IMR-90 (cell line): Measurements from ENCODE around the gene STUM. TPM values are rescaled to one million over a fixed set of nuclear protein-coding genes. Genes with fewer than 3 reads are reported as not detected.

Experiments used
- ATAC-seq: fragments of 200-7000 bp; cut with Tn5 transposase; 2 replicates; pipeline ENCODE4 v1.9.1; 2020; ENCODE audit warnings: low read depth, mild to moderate bottlenecking, moderate library complexity
- BruUV-seq: library from RNA; stranded (reverse); fragments of 400-500 nt; replicated peaks from 2 replicates; lab custom pipeline; 2021; lab: Mats Ljungman, UMichigan
- CTCF ChIA-PET: fragments of 300-600 bp; formaldehyde crosslinking; extraction: SDS; loops from one replicate; lab custom pipeline; 2021; ENCODE audit warnings: antibody characterized with exemption; lab: Yijun Ruan, JAX
- POLR2A ChIA-PET: fragments of 300-600 bp; sonication (Branson Sonifier 250); formaldehyde crosslinking; loops from one replicate; lab custom pipeline; 2022; ENCODE audit warnings: antibody characterized with exemption; ENCODE audit not compliant: unreplicated experiment; lab: Charles Lee
- DNase-seq: peaks from one replicate; pipeline ENCODE4 v3.0.0; 2013
- H2AFZ ChIP-seq: replicated peaks from 2 replicates; pipeline ENCODE3; 2013; ENCODE audit warnings: low read length, mild to moderate bottlenecking; ENCODE audit not compliant: poor library complexity
- H2AK5ac ChIP-seq: 2 replicates; pipeline ENCODE4 v1.6.1; 2013; ENCODE audit warnings: low read depth, low read length, inconsistent platforms
- H2AK9ac ChIP-seq: replicated peaks from 2 replicates; pipeline ENCODE3; 2013; ENCODE audit warnings: mild to moderate bottlenecking, low read depth, low read length, moderate library complexity; ENCODE audit not compliant: poor library complexity
- H2BK120ac ChIP-seq: 2 replicates; pipeline ENCODE4 v1.6.1; 2013; ENCODE audit warnings: low read depth, low read length, inconsistent platforms
- H2BK15ac ChIP-seq: 3 replicates; pipeline ENCODE4 v1.6.1; 2013; ENCODE audit warnings: low read depth, low read length, inconsistent platforms
- H2BK20ac ChIP-seq: 2 replicates; pipeline ENCODE4 v1.6.1; 2013; ENCODE audit warnings: low read depth, mild to moderate bottlenecking, inconsistent platforms, low read length, moderate library complexity
- H2BK5ac ChIP-seq: 2 replicates; pipeline ENCODE4 v1.6.1; 2013; ENCODE audit warnings: mild to moderate bottlenecking, low read depth, low read length, inconsistent platforms; ENCODE audit not compliant: poor library complexity, severe bottlenecking
- H3K14ac ChIP-seq: replicated peaks from 2 replicates; pipeline ENCODE4 v1.6.1; 2013; ENCODE audit warnings: low read depth, low read length, inconsistent platforms
- H3K18ac ChIP-seq: 2 replicates; pipeline ENCODE4 v1.6.1; 2013; ENCODE audit warnings: low read depth, low read length, control low read depth
- H3K23ac ChIP-seq: 2 replicates; pipeline ENCODE4 v1.6.1; 2013; ENCODE audit warnings: low read depth, low read length, inconsistent platforms
- H3K27ac ChIP-seq: 2 replicates; pipeline ENCODE4 v1.5.1; 2013; ENCODE audit warnings: mild to moderate bottlenecking, control low read depth, low read length; ENCODE audit not compliant: insufficient read depth
- H3K27me3 ChIP-seq: 2 replicates; pipeline ENCODE4 v1.6.1; 2013; ENCODE audit warnings: low read length; ENCODE audit not compliant: control insufficient read depth, insufficient read depth
- H3K36me3 ChIP-seq: 2 replicates; pipeline ENCODE4 v1.6.1; 2013; ENCODE audit warnings: low read length, mixed read lengths; ENCODE audit not compliant: control insufficient read depth, insufficient read depth
- H3K4ac ChIP-seq: 2 replicates; pipeline ENCODE4 v1.6.1; 2013; ENCODE audit warnings: low read depth, low read length, inconsistent platforms
- H3K4me1 ChIP-seq: 2 replicates; pipeline ENCODE4 v1.6.1; 2013; ENCODE audit warnings: low read length, mixed read lengths; ENCODE audit not compliant: control insufficient read depth, insufficient read depth
- H3K4me2 ChIP-seq: 2 replicates; pipeline ENCODE4 v1.6.1; 2013; ENCODE audit warnings: low read depth, mild to moderate bottlenecking, control low read depth, low read length, moderate library complexity
- H3K4me3 ChIP-seq: 2 replicates; pipeline ENCODE4 v1.5.1; 2013; ENCODE audit warnings: low read depth, mild to moderate bottlenecking, control low read depth, low read length, moderate library complexity; ENCODE audit not compliant: insufficient read depth
- H3K56ac ChIP-seq: 2 replicates; pipeline ENCODE4 v1.6.1; 2013; ENCODE audit warnings: low read length, inconsistent platforms; ENCODE audit not compliant: insufficient read depth; ENCODE audit errors: extremely low read depth
- H3K79me1 ChIP-seq, 2 experiments: 2 replicates each; pipeline ENCODE4 v1.6.1; 2013; ENCODE audit warnings: low read length in 2 of 2, inconsistent platforms in 1 of 2, low read depth in 1 of 2
- H3K9ac ChIP-seq: 2 replicates; pipeline ENCODE4 v1.6.1; 2013; ENCODE audit warnings: low read depth, low read length, control low read depth
- H3K9me1 ChIP-seq: 2 replicates; pipeline ENCODE4 v1.6.1; 2013; ENCODE audit warnings: low read length, inconsistent platforms; ENCODE audit not compliant: insufficient read depth
- H3K9me3 ChIP-seq: 2 replicates; pipeline ENCODE4 v1.6.1; 2013; ENCODE audit warnings: low read length; ENCODE audit not compliant: control insufficient read depth, insufficient read depth
- H4K20me1 ChIP-seq: 2 replicates; pipeline ENCODE4 v1.6.1; 2013; ENCODE audit warnings: low read length, inconsistent platforms; ENCODE audit not compliant: insufficient read depth
- H4K5ac ChIP-seq: 2 replicates; pipeline ENCODE4 v1.6.1; 2013; ENCODE audit warnings: mild to moderate bottlenecking, low read depth, low read length, control low read depth
- H4K8ac ChIP-seq, 2 experiments: 2 replicates each; pipeline ENCODE4 v1.6.1; 2013; ENCODE audit warnings: low read depth in 2 of 2, low read length in 2 of 2, control low read depth in 1 of 2, inconsistent platforms in 1 of 2
- H4K91ac ChIP-seq: 2 replicates; pipeline ENCODE4 v1.6.1; 2013; ENCODE audit warnings: low read depth, low read length, inconsistent platforms; ENCODE audit not compliant: insufficient read depth
- BHLHE40 ChIP-seq: fragments of 150-350 bp; IDR thresholded peaks from 2 replicates; pipeline ENCODE4 v1.6.1; 2016; ENCODE audit warnings: mild to moderate bottlenecking, low read depth, low read length
- CEBPB ChIP-seq: IDR thresholded peaks from 2 replicates; pipeline ENCODE4 v1.6.1; 2012; ENCODE audit warnings: low read depth, low read length, improper control_type of control experiment
- CHD1 ChIP-seq: IDR thresholded peaks from 2 replicates; pipeline ENCODE4 v1.6.1; 2012; ENCODE audit warnings: low read depth, low read length, improper control_type of control experiment
- FOS ChIP-seq: fragments of 150-350 bp; IDR thresholded peaks from 2 replicates; pipeline ENCODE4 v1.6.1; 2016; ENCODE audit warnings: low read depth, low read length
- MAFK ChIP-seq: IDR thresholded peaks from 2 replicates; pipeline ENCODE4 v1.6.1; 2012; ENCODE audit warnings: low read depth, low read length, improper control_type of control experiment
- MAZ ChIP-seq: IDR thresholded peaks from 2 replicates; pipeline ENCODE4 v1.6.1; 2012; ENCODE audit warnings: low read depth, mild to moderate bottlenecking, low read length, improper control_type of control experiment, moderate library complexity, borderline replicate concordance
- MXI1 ChIP-seq: IDR thresholded peaks from 2 replicates; pipeline ENCODE4 v1.6.1; 2012; ENCODE audit warnings: low read depth, mild to moderate bottlenecking, low read length, moderate library complexity, borderline replicate concordance
- NFE2L2 ChIP-seq: fragments of 150-350 bp; IDR thresholded peaks from 2 replicates; pipeline ENCODE4 v1.6.1; 2016; ENCODE audit warnings: low read depth, mild to moderate bottlenecking, low read length
- POLR2A ChIP-seq: IDR thresholded peaks from 2 replicates; pipeline ENCODE4 v1.6.1; 2012; ENCODE audit warnings: mild to moderate bottlenecking, low read depth, low read length
- RAD21 ChIP-seq: IDR thresholded peaks from 2 replicates; pipeline ENCODE4 v1.6.1; 2012; ENCODE audit warnings: low read length, improper control_type of control experiment
- RCOR1 ChIP-seq: IDR thresholded peaks from 2 replicates; pipeline ENCODE4 v1.6.1; 2012; ENCODE audit warnings: mild to moderate bottlenecking, low read length, improper control_type of control experiment; ENCODE audit not compliant: insufficient replicate concordance
- RFX5 ChIP-seq: IDR thresholded peaks from 2 replicates; pipeline ENCODE4 v1.8.0; 2012; ENCODE audit warnings: low read depth, mild to moderate bottlenecking, low read length, moderate library complexity
- SMC3 ChIP-seq: fragments of 150-350 bp; IDR thresholded peaks from 2 replicates; pipeline ENCODE4 v1.6.1; 2016; ENCODE audit warnings: low read depth, mild to moderate bottlenecking, antibody characterized with exemption, low read length, moderate library complexity
- USF2 ChIP-seq: fragments of 150-350 bp; IDR thresholded peaks from 2 replicates; pipeline ENCODE4 v1.6.1; 2017; ENCODE audit warnings: mild to moderate bottlenecking, antibody characterized with exemption, low read length, low read depth
- WGBS, 2 experiments: methylation state at CpG; one replicate each; pipeline versions ENCODE4 v1.1.5 to v1.1.7; 2013; ENCODE audit warnings: missing lambda C conversion rate in 2 of 2; ENCODE audit not compliant: insufficient read length in 1 of 2; ENCODE audit errors: extremely low coverage in 2 of 2; 5-methylcytosine and 5-hydroxymethylcytosine counted together
- dilution Hi-C: fragments of 300-500 bp; cut with HindIII; formaldehyde crosslinking; loops from one replicate; pipeline ENCODE4 v1.14.3; 2018; ENCODE audit warnings: low sequenced_read_pairs; ENCODE audit not compliant: unreplicated experiment
- in situ Hi-C: fragments of 300-500 bp; cut with MboI; formaldehyde crosslinking; loops from 3 replicates; pipeline ENCODE4 v1.14.3; 2019; ENCODE audit warnings: low sequenced_read_pairs, inconsistent platforms, mixed read lengths
- intact Hi-C: fragments of 100-400 bp; cut with micrococcal nuclease; formaldehyde crosslinking; loops from 2 replicates; pipeline ENCODE4 v1.10.0; 2022
- polyA plus RNA-seq, 3 experiments: library from polyadenylated mRNA; depleted of rRNA; stranded (reverse); fragments of >200 nt; gene quantifications; 2 replicates each; pipeline ENCODE4 v1.2.3, GENCODE V29; 2012; ENCODE audit warnings: low replicate concordance in 1 of 3
- total RNA-seq: library from RNA; depleted of rRNA; stranded (reverse); fragments of >200 nt; gene quantifications from 2 replicates; pipeline ENCODE4 v1.2.3, GENCODE V29; 2012
- TF ChIP-seq, protein P1 (sequence below): conservative IDR thresholded peaks from 2 replicates; pipeline ENCODE4 v1.5.1; 2012; ENCODE audit warnings: mild to moderate bottlenecking, low read depth, low read length, improper control_type of control experiment
- TF ChIP-seq, protein P2 (sequence below): fragments of 150-350 bp; IDR thresholded peaks from 2 replicates; pipeline ENCODE4 v1.6.1; 2016; ENCODE audit warnings: low read depth, mild to moderate bottlenecking, low read length, moderate library complexity, borderline replicate concordance

Gene STUM
- total and polyA plus RNA-seq, 2 of the 4 experiments (the other 2 are of a cell fraction), result not detected

- no peak overlapping the region for H3K4ac ChIP-seq
- H3K4me3 ChIP-seq, result no peak overlapping the region
- no peak overlapping the region for H2AK9ac ChIP-seq
- ATAC-seq (no peak), DNase-seq (no peak)
- TF ChIP-seq FOS (no peak), BHLHE40 (no peak), USF2 (no peak), MAZ (no peak), POLR2A (no peak), RAD21 (no peak), MXI1 (no peak), CHD1 (no peak), CEBPB (no peak), SMC3 (no peak), MAFK (no peak), NFE2L2 (no peak), RFX5 (no peak), RCOR1 (no peak)
- TF ChIP-seq, protein P1, sequence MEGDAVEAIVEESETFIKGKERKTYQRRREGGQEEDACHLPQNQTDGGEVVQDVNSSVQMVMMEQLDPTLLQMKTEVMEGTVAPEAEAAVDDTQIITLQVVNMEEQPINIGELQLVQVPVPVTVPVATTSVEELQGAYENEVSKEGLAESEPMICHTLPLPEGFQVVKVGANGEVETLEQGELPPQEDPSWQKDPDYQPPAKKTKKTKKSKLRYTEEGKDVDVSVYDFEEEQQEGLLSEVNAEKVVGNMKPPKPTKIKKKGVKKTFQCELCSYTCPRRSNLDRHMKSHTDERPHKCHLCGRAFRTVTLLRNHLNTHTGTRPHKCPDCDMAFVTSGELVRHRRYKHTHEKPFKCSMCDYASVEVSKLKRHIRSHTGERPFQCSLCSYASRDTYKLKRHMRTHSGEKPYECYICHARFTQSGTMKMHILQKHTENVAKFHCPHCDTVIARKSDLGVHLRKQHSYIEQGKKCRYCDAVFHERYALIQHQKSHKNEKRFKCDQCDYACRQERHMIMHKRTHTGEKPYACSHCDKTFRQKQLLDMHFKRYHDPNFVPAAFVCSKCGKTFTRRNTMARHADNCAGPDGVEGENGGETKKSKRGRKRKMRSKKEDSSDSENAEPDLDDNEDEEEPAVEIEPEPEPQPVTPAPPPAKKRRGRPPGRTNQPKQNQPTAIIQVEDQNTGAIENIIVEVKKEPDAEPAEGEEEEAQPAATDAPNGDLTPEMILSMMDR, result no peak
- TF ChIP-seq, protein P2, sequence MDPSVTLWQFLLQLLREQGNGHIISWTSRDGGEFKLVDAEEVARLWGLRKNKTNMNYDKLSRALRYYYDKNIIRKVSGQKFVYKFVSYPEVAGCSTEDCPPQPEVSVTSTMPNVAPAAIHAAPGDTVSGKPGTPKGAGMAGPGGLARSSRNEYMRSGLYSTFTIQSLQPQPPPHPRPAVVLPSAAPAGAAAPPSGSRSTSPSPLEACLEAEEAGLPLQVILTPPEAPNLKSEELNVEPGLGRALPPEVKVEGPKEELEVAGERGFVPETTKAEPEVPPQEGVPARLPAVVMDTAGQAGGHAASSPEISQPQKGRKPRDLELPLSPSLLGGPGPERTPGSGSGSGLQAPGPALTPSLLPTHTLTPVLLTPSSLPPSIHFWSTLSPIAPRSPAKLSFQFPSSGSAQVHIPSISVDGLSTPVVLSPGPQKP, result no peak
- no peak overlapping the region for H3K27ac ChIP-seq
- H4K5ac ChIP-seq, result no peak overlapping the region
- no peak overlapping the region for H2BK5ac ChIP-seq
- intact Hi-C loops (no loop called here), in situ Hi-C loops (no loop called here), dilution Hi-C loops (no loop called here)
- H3K23ac ChIP-seq, result no peak overlapping the region
- no peak overlapping the region for H2BK20ac ChIP-seq
- no peak overlapping the region for H3K14ac ChIP-seq
- no peak overlapping the region for H3K18ac ChIP-seq
- no CpG with 5 or more reads among the region's 4 CpGs for WGBS, 2 experiments
- H3K56ac ChIP-seq, result no peak overlapping the region
- H2AK5ac ChIP-seq, result no peak overlapping the region
- no peak overlapping the region for H4K91ac ChIP-seq
- no peaks in the 10 kb centered on the region for H3K79me1 ChIP-seq
- H3K9me3 ChIP-seq, result no peaks in the 10 kb centered on the region
- ChIA-PET CTCF (no interaction called here), POLR2A (no interaction called here)
- peaks cover 18% of the 10 kb centered on the region for H3K27me3 ChIP-seq
- no peak overlapping the region for H3K9ac ChIP-seq
- no peak overlapping the region for H2BK120ac ChIP-seq
- no peak overlapping the region for H2BK15ac ChIP-seq
- H4K20me1 ChIP-seq, result no peaks in the 10 kb centered on the region
- no peaks in the 10 kb centered on the region for H3K9me1 ChIP-seq
- no peak overlapping the region for H3K4me2 ChIP-seq
- BruUV-seq, result no TSS peak
- no peaks in the 10 kb centered on the region for H3K36me3 ChIP-seq
- H2AFZ ChIP-seq, result no peak overlapping the region
- no peaks in the 10 kb centered on the region for H3K4me1 ChIP-seq
- H4K8ac ChIP-seq, result no peak overlapping the region
Observed at GRCh38 chr1:226531360-226532093, 17.0 kb upstream of the STUM start.
